CD4-positive, alpha-beta T cell (primary cell): Measurements from ENCODE around the gene RNF208. TPM values are rescaled to one million over a fixed set of nuclear protein-coding genes. Genes with fewer than 3 reads are reported as not detected.

Source experiments
- ATAC-seq: fragments of 200-7000 bp; cut with Tn5 transposase; one replicate; pipeline ENCODE4 v1.10.0; 2022; ENCODE audit warnings: mild to moderate bottlenecking; ENCODE audit not compliant: poor library complexity
- CTCF ChIA-PET: fragments of 350-600 bp; sonication (Branson Sonifier 250); formaldehyde crosslinking; loops from one replicate; lab custom pipeline; 2021; ENCODE audit warnings: antibody characterized with exemption, inconsistent platforms; lab: Charles Lee
- POLR2A ChIA-PET: fragments of 350-600 bp; sonication (Branson Sonifier 250); formaldehyde crosslinking; loops from one replicate; lab custom pipeline; 2021; ENCODE audit warnings: antibody characterized with exemption, inconsistent platforms; lab: Charles Lee
- DNase-seq, 14 experiments: peaks; one replicate each; pipeline ENCODE4 v3.0.0-alpha.2; 2013 to 2020; ENCODE audit warnings: mixed read lengths in 2 of 14
- H3K27ac ChIP-seq, 2 donors: one replicate each; pipeline versions ENCODE4 v1.5.1 to v1.7.0; 2013; ENCODE audit warnings: low read length in 2 of 2, low read depth in 1 of 2, mild to moderate bottlenecking in 1 of 2
- H3K27me3 ChIP-seq, 2 experiments: 1 replicate in 1 of 2; 2 replicates in 1 of 2; pipeline versions ENCODE4 v1.6.1 to v1.7.0; 2013; ENCODE audit warnings: low read length in 2 of 2, control low read depth in 1 of 2, mild to moderate bottlenecking in 1 of 2, moderate library complexity in 1 of 2; ENCODE audit not compliant: insufficient read depth in 2 of 2, control insufficient read depth in 1 of 2
- H3K36me3 ChIP-seq: one replicate; pipeline ENCODE4 v1.6.1; 2013; ENCODE audit warnings: low read length, control low read depth; ENCODE audit not compliant: insufficient read depth
- H3K4me1 ChIP-seq: one replicate; pipeline ENCODE4 v1.6.1; 2013; ENCODE audit warnings: low read length, control low read depth; ENCODE audit not compliant: insufficient read depth
- H3K4me3 ChIP-seq: one replicate; pipeline ENCODE4 v1.5.1; 2013; ENCODE audit warnings: mild to moderate bottlenecking, low read length, moderate library complexity
- H3K9me3 ChIP-seq, 2 experiments: 1 replicate in 1 of 2; 2 replicates in 1 of 2; pipeline versions ENCODE4 v1.6.1 to v1.7.0; 2013; ENCODE audit warnings: low read length in 2 of 2, mild to moderate bottlenecking in 2 of 2, control low read depth in 1 of 2, moderate library complexity in 1 of 2; ENCODE audit not compliant: control insufficient read depth in 1 of 2, insufficient read depth in 1 of 2
- H3K27ac Mint-ChIP-seq: one replicate; pipeline ENCODE4 v1.8.0; 2020; ENCODE audit warnings: mixed read lengths
- H3K27me3 Mint-ChIP-seq: one replicate; pipeline ENCODE4 v1.8.0; 2021; ENCODE audit warnings: mixed read lengths
- H3K36me3 Mint-ChIP-seq: one replicate; pipeline ENCODE4 v1.8.0; 2021; ENCODE audit warnings: low read depth, mixed read lengths
- H3K4me1 Mint-ChIP-seq: one replicate; pipeline ENCODE4 v1.8.0; 2021; ENCODE audit warnings: low read depth, mixed read lengths
- H3K4me3 Mint-ChIP-seq: one replicate; pipeline ENCODE4 v1.8.0; 2020; ENCODE audit warnings: mild to moderate bottlenecking, mixed read lengths
- H3K9me3 Mint-ChIP-seq: one replicate; pipeline ENCODE4 v1.8.0; 2020; ENCODE audit warnings: mixed read lengths
- intact Hi-C, 2 experiments: fragments of 100-400 bp; cut with DNase I in 1 of 2; cut with micrococcal nuclease in 1 of 2; formaldehyde crosslinking; loops; one replicate each; pipeline versions ENCODE4 v1.15.1 to v1.9.0; 2023 to 2025; cut with DNase I, micrococcal nuclease
- total RNA-seq, 174 experiments: library from RNA in 2 of 174; stranded (reverse) in 2 of 174; gene quantifications; one replicate each; pipeline ENCODE4 v1.2.3 and lab custom pipeline; 2021 to 2026
- TF ChIP-seq, protein P1 (sequence below): fragments of 200-600 bp; IDR thresholded peaks from one replicate; pipeline ENCODE4 v1.8.0; 2022; ENCODE audit warnings: antibody characterized with exemption, mild to moderate bottlenecking

RNF208 gene
- total RNA-seq, 2 experiments from 2014 or later, result 0.66 to 0.67 TPM

DNA sequence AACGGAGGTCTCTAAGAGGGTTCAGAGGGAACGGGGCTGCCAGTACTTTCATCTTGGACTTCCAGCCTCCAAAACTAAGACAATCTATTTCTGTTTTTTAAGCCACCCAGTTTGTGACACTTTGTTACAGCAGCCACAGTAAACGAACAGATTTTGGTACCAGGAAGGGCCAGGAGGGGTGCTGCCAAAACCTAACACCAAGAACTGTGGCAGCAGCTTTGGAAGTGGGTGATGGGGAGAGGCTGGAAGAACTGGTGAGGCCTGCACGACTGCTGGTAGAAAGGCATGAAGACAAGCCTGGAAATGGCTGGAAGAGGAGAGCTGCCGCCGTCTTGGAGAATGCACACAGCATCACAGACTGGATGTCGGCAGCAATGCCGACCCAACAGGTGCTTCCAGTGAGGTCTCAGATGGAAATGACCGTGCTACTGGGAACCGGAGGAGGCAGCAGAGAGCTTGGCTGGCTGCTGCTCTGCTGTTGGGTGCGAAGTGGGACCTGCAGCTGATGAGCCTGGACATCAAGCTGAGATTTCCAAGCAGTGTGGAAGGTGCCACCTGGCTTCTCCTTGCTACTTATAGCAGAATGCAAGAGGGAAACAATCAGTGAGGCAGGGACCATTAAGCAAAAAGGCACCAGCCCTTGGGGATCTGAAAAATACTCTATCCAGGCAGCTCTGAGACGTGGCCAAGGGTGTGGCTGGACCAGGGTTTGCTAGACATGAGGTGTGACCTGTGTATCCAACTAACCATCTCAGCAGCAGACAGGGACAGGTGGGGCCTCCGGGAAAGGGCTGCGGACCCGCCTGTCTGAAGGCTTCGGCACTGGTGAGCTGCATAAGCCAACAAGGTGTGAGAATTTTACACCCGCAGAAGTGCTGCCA, 45.5 kb downstream of the RNF208 start:
- peaks cover 30% of the 10 kb centered on the region for H3K36me3 ChIP-seq
- Mint-ChIP-seq H3K4me3 (no peak overlapping the region), H3K27me3 (no peaks in the 10 kb centered on the region), H3K36me3 (peaks cover 25% of the 10 kb centered on the region), H3K4me1 (peaks cover 4% of the 10 kb centered on the region), H3K27ac (no peak overlapping the region), H3K9me3 (no peaks in the 10 kb centered on the region)
- TF ChIP-seq, protein P1, sequence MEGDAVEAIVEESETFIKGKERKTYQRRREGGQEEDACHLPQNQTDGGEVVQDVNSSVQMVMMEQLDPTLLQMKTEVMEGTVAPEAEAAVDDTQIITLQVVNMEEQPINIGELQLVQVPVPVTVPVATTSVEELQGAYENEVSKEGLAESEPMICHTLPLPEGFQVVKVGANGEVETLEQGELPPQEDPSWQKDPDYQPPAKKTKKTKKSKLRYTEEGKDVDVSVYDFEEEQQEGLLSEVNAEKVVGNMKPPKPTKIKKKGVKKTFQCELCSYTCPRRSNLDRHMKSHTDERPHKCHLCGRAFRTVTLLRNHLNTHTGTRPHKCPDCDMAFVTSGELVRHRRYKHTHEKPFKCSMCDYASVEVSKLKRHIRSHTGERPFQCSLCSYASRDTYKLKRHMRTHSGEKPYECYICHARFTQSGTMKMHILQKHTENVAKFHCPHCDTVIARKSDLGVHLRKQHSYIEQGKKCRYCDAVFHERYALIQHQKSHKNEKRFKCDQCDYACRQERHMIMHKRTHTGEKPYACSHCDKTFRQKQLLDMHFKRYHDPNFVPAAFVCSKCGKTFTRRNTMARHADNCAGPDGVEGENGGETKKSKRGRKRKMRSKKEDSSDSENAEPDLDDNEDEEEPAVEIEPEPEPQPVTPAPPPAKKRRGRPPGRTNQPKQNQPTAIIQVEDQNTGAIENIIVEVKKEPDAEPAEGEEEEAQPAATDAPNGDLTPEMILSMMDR, result no peak
- peaks cover 0 to 12% of the 10 kb centered on the region in 2 experiments for H3K9me3 ChIP-seq
- ChIA-PET POLR2A (interaction anchor here (0.6 to 1.3 kb wide), 3 partner anchors 11 to 122 kb away, joined by 3 read pairs; partner anchors contain the start of gene MAN1B1), CTCF (interaction anchor here (0.6 to 1.5 kb wide), 5 partner anchors 24 to 60 kb away, joined by 3 read pairs; partner anchors contain the start of gene TPRN)
- peaks cover 19 to 22% of the 10 kb centered on the region in 2 experiments for H3K27me3 ChIP-seq
- H3K4me3 ChIP-seq, result no peak overlapping the region
- intact Hi-C loops, result loop anchor here in 1 of 2 experiments (10.0 kb wide), 1 partner anchor 52 kb away; no protein-coding TSS in a partner anchor
- peak; percentile 62 for ATAC-seq
- H3K4me1 ChIP-seq, result peaks cover 19% of the 10 kb centered on the region
- peak in 5 of 14 experiments; percentile 20 to 61 (median 34) for DNase-seq
- H3K27ac ChIP-seq, result no peak overlapping the region

DNA sequence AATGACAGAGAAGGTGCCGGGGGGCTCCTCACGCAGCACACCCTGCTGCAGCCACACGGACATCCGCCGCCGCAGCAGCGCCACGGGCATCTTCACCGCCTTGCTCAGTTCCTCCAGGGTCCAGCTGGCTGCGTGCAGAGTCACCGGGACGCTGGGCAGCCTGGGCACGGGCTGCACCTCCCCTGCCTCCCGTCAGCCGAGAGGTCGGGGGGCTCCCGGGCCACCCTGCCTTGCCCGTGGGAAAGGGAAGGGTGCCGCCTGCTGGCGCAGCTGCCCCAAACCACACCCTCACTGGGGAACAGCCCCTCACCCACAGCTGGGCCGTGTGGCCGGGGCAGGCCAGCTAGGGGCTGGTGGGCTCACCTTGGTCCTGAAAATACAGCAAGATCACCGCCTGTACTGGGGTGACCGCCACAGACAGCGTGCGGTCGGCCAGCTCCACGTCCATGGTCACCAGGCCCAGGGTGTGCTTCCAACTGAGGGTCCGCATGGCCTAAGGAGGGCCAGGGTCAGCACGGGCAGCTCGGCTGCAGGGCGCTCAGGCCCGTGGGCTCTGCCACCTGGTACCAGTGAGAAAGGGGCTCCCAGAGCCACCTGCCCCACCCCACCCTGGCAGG, 46.6 kb downstream of the RNF208 start:
- H3K36me3 Mint-ChIP-seq, result peaks cover 17% of the 10 kb centered on the region
- Histone ChIP-seq H3K27ac (no peak overlapping the region), H3K4me1 (peaks cover 19% of the 10 kb centered on the region), H3K4me3 (no peak overlapping the region), H3K27me3 (peaks cover 30 to 33% of the 10 kb centered on the region in 2 experiments), H3K36me3 (peaks cover 19% of the 10 kb centered on the region), H3K9me3 (peaks cover 0 to 20% of the 10 kb centered on the region in 2 experiments)
- no peaks in the 10 kb centered on the region for H3K9me3 Mint-ChIP-seq
- H3K4me1 Mint-ChIP-seq, result peaks cover 4% of the 10 kb centered on the region
- DNase-seq (peak in 1 of 14 experiments; percentile 24), ATAC-seq (peak; percentile 18)
- TF ChIP-seq, protein P1, result peak; percentile 34
- no peak overlapping the region for H3K27ac Mint-ChIP-seq
- intact Hi-C loops, result loop anchor here in 1 of 2 experiments (10.0 kb wide), 1 partner anchor 51 kb away; no protein-coding TSS in a partner anchor
- peaks cover 3% of the 10 kb centered on the region for H3K27me3 Mint-ChIP-seq
- H3K4me3 Mint-ChIP-seq, result no peak overlapping the region
- POLR2A ChIA-PET, result no interaction called here
- CTCF ChIA-PET, result no interaction called here

DNA sequence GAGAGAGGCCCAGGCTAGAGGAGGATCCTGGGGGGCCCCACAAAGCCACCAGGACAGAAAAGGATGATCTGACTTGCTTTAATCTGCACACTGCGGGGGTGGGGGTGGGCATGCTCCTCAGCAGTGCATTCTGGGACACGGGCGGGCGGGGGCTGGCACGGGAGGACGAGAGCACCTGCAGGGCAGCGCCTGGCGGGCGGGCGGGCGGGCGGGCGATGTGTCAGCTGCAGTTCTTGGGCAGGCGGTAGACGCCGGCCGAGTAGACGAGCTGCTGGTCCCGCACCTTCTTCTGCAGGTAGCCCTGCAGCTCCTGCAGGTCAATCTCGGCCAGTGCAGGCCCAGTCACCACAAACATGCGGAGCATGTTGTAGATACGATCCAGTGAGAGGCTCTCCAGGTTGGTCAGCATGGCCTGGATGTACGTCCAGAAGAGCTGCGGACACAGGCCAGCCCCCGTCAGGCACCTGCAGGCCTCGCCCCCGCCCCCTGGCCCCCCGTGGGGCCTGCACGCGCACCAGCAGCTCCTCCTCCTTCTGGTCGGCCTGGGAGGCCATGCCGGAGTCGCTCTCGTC, 47.2 kb downstream of the RNF208 start:
- H3K27ac Mint-ChIP-seq, result no peak overlapping the region
- peaks cover 12% of the 10 kb centered on the region for H3K36me3 Mint-ChIP-seq
- no peak overlapping the region for H3K4me3 Mint-ChIP-seq
- intact Hi-C loops, result loop anchor here in 1 of 2 experiments (10.0 kb wide), 1 partner anchor 50 kb away; no protein-coding TSS in a partner anchor
- H3K27me3 Mint-ChIP-seq, result peaks cover 7% of the 10 kb centered on the region
- POLR2A ChIA-PET, result interaction anchor here (0.9 kb wide), 1 partner anchor 45 kb away, joined by 3 read pairs; no protein-coding TSS in a partner anchor
- Histone ChIP-seq H3K4me3 (no peak overlapping the region), H3K27ac (no peak overlapping the region), H3K9me3 (peaks cover 0 to 26% of the 10 kb centered on the region in 2 experiments), H3K36me3 (peaks cover 13% of the 10 kb centered on the region), H3K4me1 (peaks cover 19% of the 10 kb centered on the region), H3K27me3 (peaks cover 37 to 39% of the 10 kb centered on the region in 2 experiments)
- DNase-seq, result peak in 1 of 14 experiments; percentile 39
- no peaks in the 10 kb centered on the region for H3K9me3 Mint-ChIP-seq
- ATAC-seq, result peak; percentile 37
- peaks cover 4% of the 10 kb centered on the region for H3K4me1 Mint-ChIP-seq
- TF ChIP-seq, protein P1, result no peak
- CTCF ChIA-PET, result no interaction called here
